Measurements from ENCODE around the gene ICAM2. TPM values are rescaled to one million over a fixed set of nuclear protein-coding genes. Genes with fewer than 3 reads are reported as not detected.

Gene ICAM2
- total RNA-seq, 2 donors from 2014 or later, result 9.2 to 9.5 TPM

- H3K9ac ChIP-seq (ENCODE audit: low read depth in 2 of 2, low read length in 2 of 2), result no peak overlapping the region
- intact Hi-C loops (cut with DNase I), result no loop called here
- no peak for TF ChIP-seq CTCF (IDR thresholded peaks at IDR 0.05)
Observed at GRCh38 chr17:64001763-64002529, 18.5 kb downstream of the ICAM2 start.

GRCh38 chr17:64001091-64001579, 19.3 kb downstream of the ICAM2 start:
- H3K9me3 ChIP-seq, result no peaks in the 10 kb centered on the region
- no peak for DNase-seq
- no peak overlapping the region for H3K9ac ChIP-seq (ENCODE audit: low read depth in 2 of 2, low read length in 2 of 2)
- no peaks in the 10 kb centered on the region for H3K36me3 ChIP-seq
- H3K27ac ChIP-seq, result no peak overlapping the region
- H3K4me1 ChIP-seq, result no peaks in the 10 kb centered on the region
- intact Hi-C loops (cut with DNase I), result no loop called here
- H3K4me3 ChIP-seq, result no peak overlapping the region
- TF ChIP-seq CTCF (IDR thresholded peaks at IDR 0.05), result no peak
- peaks cover 5% of the 10 kb centered on the region for H3K27me3 ChIP-seq

More at GRCh38 chr17:64001763-64002529, 18.5 kb downstream of the ICAM2 start:
- Histone ChIP-seq H3K9me3 (no peaks in the 10 kb centered on the region), H3K4me1 (no peaks in the 10 kb centered on the region), H3K36me3 (no peaks in the 10 kb centered on the region), H3K4me3 (no peak overlapping the region), H3K27ac (no peak overlapping the region), H3K27me3 (peaks cover 5% of the 10 kb centered on the region)
- no peak for DNase-seq

GRCh38 chr17:63999680-64000531, 20.5 kb downstream of the ICAM2 start:
- DNase-seq, result no peak
- Histone ChIP-seq H3K4me1 (no peaks in the 10 kb centered on the region), H3K27me3 (peaks cover 5% of the 10 kb centered on the region), H3K27ac (no peak overlapping the region), H3K9ac (ENCODE audit: low read depth in 2 of 2, low read length in 2 of 2) (no peak overlapping the region), H3K4me3 (no peak overlapping the region), H3K36me3 (no peaks in the 10 kb centered on the region), H3K9me3 (no peaks in the 10 kb centered on the region)
- no peak for TF ChIP-seq CTCF (IDR thresholded peaks at IDR 0.05)
- intact Hi-C loops (cut with DNase I), result no loop called here

GRCh38 chr17:63998721-63999679, 21.4 kb downstream of the ICAM2 start:
- no peaks in the 10 kb centered on the region for H3K9me3 ChIP-seq
- H3K27ac ChIP-seq, result no peak overlapping the region
- no peaks in the 10 kb centered on the region for H3K4me1 ChIP-seq
- no peak for TF ChIP-seq CTCF (IDR thresholded peaks at IDR 0.05)
- DNase-seq, result no peak
- peak overlapping the region; percentile 20 to 34 for H3K9ac ChIP-seq (ENCODE audit: low read depth in 2 of 2, low read length in 2 of 2)
- intact Hi-C loops (cut with DNase I), result no loop called here
- no peaks in the 10 kb centered on the region for H3K36me3 ChIP-seq
- peaks cover 5% of the 10 kb centered on the region for H3K27me3 ChIP-seq
- peak overlapping the region; percentile 46 for H3K4me3 ChIP-seq

All from colonic mucosa (tissue), 4 donors.